GM12878 (cell line): ENCODE data around the gene GAS2. TPM values are rescaled to one million over a fixed set of nuclear protein-coding genes. Genes with fewer than 3 reads are reported as not detected.

Experiments used
- ATAC-seq: fragments of 200-7000 bp; cut with Tn5 transposase; 3 replicates; pipeline ENCODE4 v1.9.1; 2020; ENCODE audit warnings: mild to moderate bottlenecking, moderate library complexity
- BruUV-seq: library from RNA; stranded (reverse); fragments of 400-500 nt; replicated peaks from 2 replicates; lab custom pipeline; 2021; lab: Mats Ljungman, UMichigan
- CTCF ChIA-PET: fragments of 300-600 bp; sonication (Branson Sonifier 250); formaldehyde crosslinking; extraction: SDS; loops from one replicate; lab custom pipeline; 2021; ENCODE audit warnings: inconsistent platforms; lab: Yijun Ruan, JAX
- POLR2A ChIA-PET: fragments of 350-600 bp; formaldehyde crosslinking; extraction: SDS; loops from one replicate; lab custom pipeline; 2021; ENCODE audit warnings: inconsistent platforms; lab: Charles Lee
- RAD21 ChIA-PET: fragments of 300-600 bp; sonication (Branson Sonifier 250); formaldehyde crosslinking; loops from one replicate; lab custom pipeline; 2023; ENCODE audit warnings: antibody characterized with exemption; ENCODE audit not compliant: unreplicated experiment; lab: Charles Lee
- SMC1A ChIA-PET: fragments of 300-600 bp; sonication (Branson Sonifier 250); formaldehyde crosslinking; loops from one replicate; lab custom pipeline; 2023; ENCODE audit not compliant: unreplicated experiment, uncharacterized antibody; lab: Charles Lee
- DNase-seq: peaks from one replicate; pipeline ENCODE4 v3.0.0-alpha.2; 2011; ENCODE audit warnings: low read depth, low spot score
- FAIRE-seq: peaks from 3 replicates; lab custom pipeline; 2011; peaks lifted over from hg19 to GRCh38; lab: Jason Lieb, UNC
- H2AFZ ChIP-seq: 2 replicates; pipeline ENCODE4 v1.6.0; 2011; ENCODE audit warnings: low read depth, low read length, control low read depth; ENCODE audit not compliant: control insufficient read depth
- H3K27ac ChIP-seq: 2 replicates; pipeline ENCODE4 v1.5.1; 2011; ENCODE audit warnings: control low read depth; ENCODE audit not compliant: control insufficient read depth, insufficient read depth
- H3K27me3 ChIP-seq, 2 experiments: replicated peaks in 1 of 2; 2 replicates each; pipeline versions ENCODE4 v1.6.0 to v1.6.1; 2011; ENCODE audit warnings: low read length in 1 of 2; ENCODE audit not compliant: control insufficient read depth in 2 of 2, insufficient read depth in 2 of 2
- H3K36me3 ChIP-seq, 2 experiments: 2 replicates each; pipeline ENCODE4 v1.5.1; 2011; ENCODE audit warnings: low read length in 1 of 2; ENCODE audit not compliant: control insufficient read depth in 2 of 2, insufficient read depth in 2 of 2
- H3K4me1 ChIP-seq: 2 replicates; pipeline ENCODE4 v1.6.1; 2011; ENCODE audit warnings: mild to moderate bottlenecking, low read length, moderate library complexity, mixed read lengths; ENCODE audit not compliant: control insufficient read depth, insufficient read depth
- H3K4me2 ChIP-seq: 2 replicates; pipeline ENCODE4 v1.6.0; 2011; ENCODE audit warnings: control low read depth; ENCODE audit not compliant: control insufficient read depth, insufficient read depth
- H3K4me3 ChIP-seq: fragments of 200-600 bp; sonication (generic); 2 replicates; pipeline ENCODE4 v1.5.1; 2016
- H3K79me2 ChIP-seq: 2 replicates; pipeline ENCODE4 v1.6.0; 2011; ENCODE audit warnings: low read length; ENCODE audit not compliant: control insufficient read depth, insufficient read depth
- H3K9ac ChIP-seq: 2 replicates; pipeline ENCODE4 v1.8.0; 2011; ENCODE audit warnings: low read length, control low read depth, mixed read lengths; ENCODE audit not compliant: control insufficient read depth, insufficient read depth
- H3K9me3 ChIP-seq: replicated peaks from 3 replicates; pipeline ENCODE4 v1.5.1; 2011; ENCODE audit warnings: mild to moderate bottlenecking, low read length; ENCODE audit not compliant: control insufficient read depth, insufficient read depth
- H4K20me1 ChIP-seq: 2 replicates; pipeline ENCODE4 v1.6.0; 2011; ENCODE audit not compliant: control insufficient read depth, insufficient read depth
- BCL11A ChIP-seq: IDR thresholded peaks from 2 replicates; pipeline ENCODE4 v1.6.1; 2011; ENCODE audit warnings: low read depth, low read length
- CREB1 ChIP-seq: IDR thresholded peaks from 2 replicates; pipeline ENCODE4 v1.6.1; 2012; ENCODE audit warnings: low read depth, mild to moderate bottlenecking, inconsistent platforms
- FOS ChIP-seq: IDR thresholded peaks from 3 replicates; pipeline ENCODE4 v1.6.1; 2011; ENCODE audit warnings: borderline replicate concordance; ENCODE audit not compliant: insufficient read length; ENCODE audit errors: extremely low read depth
- IRF3 ChIP-seq: fragments of 450-650 bp; IDR thresholded peaks from 2 replicates; pipeline ENCODE4 v1.6.1; 2014; ENCODE audit warnings: mild to moderate bottlenecking
- IRF4 ChIP-seq: IDR thresholded peaks from 2 replicates; pipeline ENCODE4 v1.6.1; 2011; ENCODE audit warnings: low read depth, low read length
- JUNB ChIP-seq: IDR thresholded peaks from 2 replicates; pipeline ENCODE4 v1.6.1; 2016; ENCODE audit warnings: antibody characterized with exemption, mild to moderate bottlenecking
- LARP7 ChIP-seq: fragments of 450-650 bp; IDR thresholded peaks from 2 replicates; pipeline ENCODE4 v1.6.1; 2017; ENCODE audit warnings: mild to moderate bottlenecking
- POLR2A ChIP-seq: IDR thresholded peaks from 2 replicates; pipeline ENCODE4 v1.6.1; 2011; ENCODE audit warnings: low read depth, mild to moderate bottlenecking, low read length
- SREBF2 ChIP-seq: IDR thresholded peaks from 2 replicates; pipeline ENCODE4 v1.6.1; 2012; ENCODE audit warnings: mild to moderate bottlenecking, low read length
- TCF3 ChIP-seq: IDR thresholded peaks from 2 replicates; pipeline ENCODE4 v1.6.1; 2012; ENCODE audit warnings: low read depth, mild to moderate bottlenecking, low read length, borderline replicate concordance; ENCODE audit not compliant: insufficient read depth
- ZNF687 ChIP-seq: fragments of 450-650 bp; IDR thresholded peaks from 2 replicates; pipeline ENCODE4 v1.6.1; 2017; ENCODE audit warnings: mild to moderate bottlenecking, moderate library complexity
- WGBS: methylation state at CpG from one replicate; pipeline ENCODE4 v1.1.6; 2016; ENCODE audit warnings: low lambda C conversion rate; ENCODE audit not compliant: insufficient replicate concordance, insufficient coverage; ENCODE audit errors: missing lambda C conversion rate; 5-methylcytosine and 5-hydroxymethylcytosine counted together
- in situ Hi-C: fragments of 300-500 bp; cut with MboI; formaldehyde crosslinking; loops from 9 replicates; pipeline ENCODE4 v1.14.3; 2018; ENCODE audit warnings: mixed read lengths
- intact Hi-C: fragments of 100-400 bp; cut with micrococcal nuclease; formaldehyde crosslinking; loops from one replicate; pipeline ENCODE4 v1.14.2; 2022; ENCODE audit not compliant: unreplicated experiment
- polyA plus RNA-seq, 11 experiments: library from polyadenylated mRNA; depleted of rRNA in 4 of 11; unstranded in 6 of 11; stranded (reverse) in 5 of 11; fragments of >200 nt; fragmentation: Nextera tagmentation in 4 of 11; fragmentation: Illumina TruSeq in 1 of 11; extraction: Ambion mirVana in 4 of 11; extraction: Trizol in 1 of 11; gene quantifications; 1 replicate in 1 of 11; 2 replicates in 10 of 11; pipeline versions ENCODE4 v1.2.1 to v1.2.3, GENCODE V29; 2011 to 2016; ENCODE audit warnings: inconsistent platforms in 2 of 11, missing spikeins in 2 of 11, low read depth in 1 of 11
- total RNA-seq, 4 experiments: library from RNA; depleted of rRNA in 3 of 4; stranded (reverse); fragments of >200 nt in 3 of 4; fragmentation: Illumina TruSeq in 1 of 4; extraction: Trizol in 1 of 4; gene quantifications; 2 replicates each; pipeline versions ENCODE4 v1.2.1 to v1.2.3, GENCODE V29; 2013 to 2021
- TF ChIP-seq, protein P1 (sequence below): IDR thresholded peaks from 2 replicates; pipeline ENCODE4 v1.6.1; 2011; ENCODE audit warnings: mild to moderate bottlenecking, low read depth, low read length, moderate library complexity; ENCODE audit not compliant: insufficient replicate concordance
- TF ChIP-seq, protein P2 (sequence below): IDR thresholded peaks from 2 replicates; pipeline ENCODE4 v1.6.1; 2012; ENCODE audit warnings: mild to moderate bottlenecking, low read depth, low read length
- TF ChIP-seq, protein P3 (sequence below): fragments of 450-650 bp; IDR thresholded peaks from 2 replicates; pipeline ENCODE4 v1.6.1; 2016; ENCODE audit warnings: mild to moderate bottlenecking

GAS2 gene
- total and polyA plus RNA-seq, 10 of the 15 experiments (the other 5 are each of a cell fraction or from before 2014, with no cell fraction given), result 16.4 to 81.4 (median 26.2) TPM

DNA sequence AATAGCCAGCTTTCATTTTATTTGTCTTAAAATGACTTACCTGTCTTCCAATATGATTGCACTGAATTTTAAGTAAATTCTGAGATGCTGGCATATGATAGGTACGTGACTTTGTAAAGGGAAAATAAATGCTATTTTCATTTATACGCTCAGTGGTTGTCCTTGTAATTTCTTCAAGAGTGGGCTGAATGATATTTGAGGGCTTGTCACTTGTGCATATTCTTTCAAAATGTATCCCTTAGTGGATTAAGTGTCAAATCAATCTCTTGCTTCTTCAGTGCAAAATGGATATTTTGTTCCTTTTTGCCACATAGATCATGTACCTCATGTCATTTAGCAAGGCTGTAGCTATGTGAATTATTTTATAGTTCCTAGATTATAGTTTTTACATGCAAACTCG, 56.9 kb downstream of the GAS2 start:
- WGBS, result 23% methylated on average over 3 of the region's 3 CpGs
- Histone ChIP-seq H3K27me3 (no peaks in the 10 kb centered on the region), H3K36me3 (no peaks in the 10 kb centered on the region; a peak in 1 of 4 replicates), H3K9me3 (no peaks in the 10 kb centered on the region), H3K4me3 (no peak overlapping the region), H3K27ac (no peak overlapping the region), H2AFZ (no peak overlapping the region), H4K20me1 (no peaks in the 10 kb centered on the region), H3K4me2 (no peak overlapping the region), H3K79me2 (no peaks in the 10 kb centered on the region), H3K4me1 (no peaks in the 10 kb centered on the region), H3K9ac (no peak overlapping the region)
- intact Hi-C loops (no loop called here), in situ Hi-C loops (no loop called here)
- ChIA-PET CTCF (interaction anchor here (0.9 to 2.4 kb wide), 3 partner anchors 37 to 64 kb away, joined by 3 to 9 read pairs (median 8); no protein-coding TSS in a partner anchor), SMC1A (interaction anchor here (0.7 to 3.7 kb wide), 15 partner anchors 10 to 106 kb away, joined by 3 to 18 read pairs (median 5); no protein-coding TSS in a partner anchor), RAD21 (interaction anchor here (1.0 to 3.8 kb wide), 6 partner anchors 12 to 64 kb away, joined by 3 to 12 read pairs (median 6); no protein-coding TSS in a partner anchor), POLR2A (interaction anchor here (1.2 kb wide), 1 partner anchor 49 kb away, joined by 3 read pairs; no protein-coding TSS in a partner anchor)
- no TSS peak for BruUV-seq
- ATAC-seq (no peak), FAIRE-seq (no peak), DNase-seq (no peak)
- no peak for TF ChIP-seq JUNB
- no peak for TF ChIP-seq IRF4
- TF ChIP-seq POLR2A, result no peak
- no peak for TF ChIP-seq IRF3
- no peak for TF ChIP-seq CREB1
- no peak for TF ChIP-seq LARP7
- TF ChIP-seq SREBF2, result no peak
- no peak for TF ChIP-seq TCF3
- TF ChIP-seq BCL11A, result no peak
- TF ChIP-seq FOS, result no peak
- TF ChIP-seq, protein P1, sequence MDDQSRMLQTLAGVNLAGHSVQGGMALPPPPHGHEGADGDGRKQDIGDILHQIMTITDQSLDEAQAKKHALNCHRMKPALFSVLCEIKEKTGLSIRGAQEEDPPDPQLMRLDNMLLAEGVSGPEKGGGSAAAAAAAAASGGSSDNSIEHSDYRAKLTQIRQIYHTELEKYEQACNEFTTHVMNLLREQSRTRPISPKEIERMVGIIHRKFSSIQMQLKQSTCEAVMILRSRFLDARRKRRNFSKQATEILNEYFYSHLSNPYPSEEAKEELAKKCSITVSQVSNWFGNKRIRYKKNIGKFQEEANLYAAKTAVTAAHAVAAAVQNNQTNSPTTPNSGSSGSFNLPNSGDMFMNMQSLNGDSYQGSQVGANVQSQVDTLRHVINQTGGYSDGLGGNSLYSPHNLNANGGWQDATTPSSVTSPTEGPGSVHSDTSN, result no peak
- TF ChIP-seq ZNF687, result no peak
- TF ChIP-seq, protein P2, sequence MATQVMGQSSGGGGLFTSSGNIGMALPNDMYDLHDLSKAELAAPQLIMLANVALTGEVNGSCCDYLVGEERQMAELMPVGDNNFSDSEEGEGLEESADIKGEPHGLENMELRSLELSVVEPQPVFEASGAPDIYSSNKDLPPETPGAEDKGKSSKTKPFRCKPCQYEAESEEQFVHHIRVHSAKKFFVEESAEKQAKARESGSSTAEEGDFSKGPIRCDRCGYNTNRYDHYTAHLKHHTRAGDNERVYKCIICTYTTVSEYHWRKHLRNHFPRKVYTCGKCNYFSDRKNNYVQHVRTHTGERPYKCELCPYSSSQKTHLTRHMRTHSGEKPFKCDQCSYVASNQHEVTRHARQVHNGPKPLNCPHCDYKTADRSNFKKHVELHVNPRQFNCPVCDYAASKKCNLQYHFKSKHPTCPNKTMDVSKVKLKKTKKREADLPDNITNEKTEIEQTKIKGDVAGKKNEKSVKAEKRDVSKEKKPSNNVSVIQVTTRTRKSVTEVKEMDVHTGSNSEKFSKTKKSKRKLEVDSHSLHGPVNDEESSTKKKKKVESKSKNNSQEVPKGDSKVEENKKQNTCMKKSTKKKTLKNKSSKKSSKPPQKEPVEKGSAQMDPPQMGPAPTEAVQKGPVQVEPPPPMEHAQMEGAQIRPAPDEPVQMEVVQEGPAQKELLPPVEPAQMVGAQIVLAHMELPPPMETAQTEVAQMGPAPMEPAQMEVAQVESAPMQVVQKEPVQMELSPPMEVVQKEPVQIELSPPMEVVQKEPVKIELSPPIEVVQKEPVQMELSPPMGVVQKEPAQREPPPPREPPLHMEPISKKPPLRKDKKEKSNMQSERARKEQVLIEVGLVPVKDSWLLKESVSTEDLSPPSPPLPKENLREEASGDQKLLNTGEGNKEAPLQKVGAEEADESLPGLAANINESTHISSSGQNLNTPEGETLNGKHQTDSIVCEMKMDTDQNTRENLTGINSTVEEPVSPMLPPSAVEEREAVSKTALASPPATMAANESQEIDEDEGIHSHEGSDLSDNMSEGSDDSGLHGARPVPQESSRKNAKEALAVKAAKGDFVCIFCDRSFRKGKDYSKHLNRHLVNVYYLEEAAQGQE, result no peak
- TF ChIP-seq, protein P3, sequence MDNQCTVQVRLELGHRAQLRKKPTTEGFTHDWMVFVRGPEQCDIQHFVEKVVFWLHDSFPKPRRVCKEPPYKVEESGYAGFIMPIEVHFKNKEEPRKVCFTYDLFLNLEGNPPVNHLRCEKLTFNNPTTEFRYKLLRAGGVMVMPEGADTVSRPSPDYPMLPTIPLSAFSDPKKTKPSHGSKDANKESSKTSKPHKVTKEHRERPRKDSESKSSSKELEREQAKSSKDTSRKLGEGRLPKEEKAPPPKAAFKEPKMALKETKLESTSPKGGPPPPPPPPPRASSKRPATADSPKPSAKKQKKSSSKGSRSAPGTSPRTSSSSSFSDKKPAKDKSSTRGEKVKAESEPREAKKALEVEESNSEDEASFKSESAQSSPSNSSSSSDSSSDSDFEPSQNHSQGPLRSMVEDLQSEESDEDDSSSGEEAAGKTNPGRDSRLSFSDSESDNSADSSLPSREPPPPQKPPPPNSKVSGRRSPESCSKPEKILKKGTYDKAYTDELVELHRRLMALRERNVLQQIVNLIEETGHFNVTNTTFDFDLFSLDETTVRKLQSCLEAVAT, result no peak
